LNCaP clone FGC (cell line): ENCODE data around the gene IMMP2L.

ENCODE experiments used
- DNase-seq: peaks from one replicate; pipeline ENCODE4 v3.0.0-alpha.2; 2011; ENCODE audit warnings: low read depth
- H3K4me3 ChIP-seq: 2 replicates; pipeline ENCODE4 v1.5.1; 2011; ENCODE audit warnings: mild to moderate bottlenecking, low read depth, low read length, control low read depth
- CTCF ChIP-seq: IDR thresholded peaks from 2 replicates; pipeline ENCODE4 v1.5.1; 2012; ENCODE audit warnings: mild to moderate bottlenecking; ENCODE audit not compliant: control insufficient read depth, insufficient read depth; ENCODE audit errors: extremely low read depth

IMMP2L gene

GRCh38 chr7:110623436-110623835 is 938.9 kb downstream of the IMMP2L start:
- no peak overlapping the region for H3K4me3 ChIP-seq
- TF ChIP-seq CTCF: no peak
- DNase-seq: no peak

- H3K4me3 ChIP-seq: no peak overlapping the region
- DNase-seq: no peak
- no peak for TF ChIP-seq CTCF
These were observed 941.0 kb downstream of the IMMP2L start for GRCh38 chr7:110621289-110621688.

- no peak for DNase-seq
- no peak overlapping the region for H3K4me3 ChIP-seq
- no peak for TF ChIP-seq CTCF
These were observed 942.1 kb downstream of the IMMP2L start for GRCh38 chr7:110620110-110620735.
